ENCODE data around the gene BROX. TPM values are rescaled to one million over a fixed set of nuclear protein-coding genes. Genes with fewer than 3 reads are reported as not detected.
"Not testable (repeated sequence)": the region's sequence is repeated elsewhere in the genome, so short reads cannot be mapped to it uniquely, and the experiment has no call there.

Gene BROX
- total RNA-seq, 4 donors from 2014 or later = 36.6 to 55.6 (median 48.4) TPM

- no peak for TF ChIP-seq EP300 (IDR thresholded peaks at IDR 0.05)
- no peak for TF ChIP-seq CTCF (IDR thresholded peaks at IDR 0.05)
- no peak for TF ChIP-seq POLR2A (IDR thresholded peaks at IDR 0.05; ENCODE audit: low read depth)
- no peak for TF ChIP-seq POLR2AphosphoS5 (IDR thresholded peaks at IDR 0.05)
- intact Hi-C loops (cut with DNase I) = no loop called here
- Histone ChIP-seq H3K36me3 (peaks cover 25 to 52% (median 43%) of the 10 kb centered on the region in 4 donors), H3K4me1 (peaks cover 0 to 5% (median 2%) of the 10 kb centered on the region in 4 donors), H3K9me3 (no peaks in the 10 kb centered on the region), H3K27ac (replicated peaks in 1 of 4) (no peak overlapping the region), H3K4me3 (no peak overlapping the region), H3K27me3 (no peaks in the 10 kb centered on the region)
- WGBS = 63% methylated on average over 5 of the region's 5 CpGs
- DNase-seq (ENCODE audit: extremely low spot score) = no peak
Measured at GRCh38 chr1:222736470-222736869, 24.1 kb downstream of the BROX start.

GRCh38 chr1:222736972-222737371, 24.6 kb downstream of the BROX start, which contains the start of gene FAM177B:
TSS of gene FAM177B (plus strand) at chr1:222737202. CDS start at chr1:222746546, 9,344 bp downstream.
- WGBS = 52% methylated on average over 1 of the region's 1 CpG
- Histone ChIP-seq H3K27ac (replicated peaks in 1 of 4) (no peak within 1 kb of the TSS), H3K36me3 (peaks cover 20 to 47% (median 38%) of the 10 kb centered on the region in 4 donors), H3K4me1 (peaks cover 0 to 5% (median 2%) of the 10 kb centered on the region in 4 donors), H3K4me3 (no peak within 1 kb of the TSS), H3K9me3 (no peaks in the 10 kb centered on the region), H3K27me3 (no peaks in the 10 kb centered on the region)
- TF ChIP-seq CTCF (IDR thresholded peaks at IDR 0.05) (no peak), EP300 (IDR thresholded peaks at IDR 0.05) (no peak), POLR2AphosphoS5 (IDR thresholded peaks at IDR 0.05) (no peak)
- no peak for DNase-seq (ENCODE audit: extremely low spot score)
- intact Hi-C loops (cut with DNase I) = no loop called here

GRCh38 chr1:222739465-222739864, 27.1 kb downstream of the BROX start:
- WGBS = 84% methylated on average over 2 of the region's 2 CpGs
- Histone ChIP-seq H3K27me3 (no peaks in the 10 kb centered on the region), H3K4me3 (no peak overlapping the region), H3K4me1 (peaks cover 0 to 5% (median 2%) of the 10 kb centered on the region in 4 donors), H3K36me3 (peaks cover 6 to 22% (median 16%) of the 10 kb centered on the region in 4 donors), H3K27ac (replicated peaks in 1 of 4) (no peak overlapping the region), H3K9me3 (no peaks in the 10 kb centered on the region)
- no peak for DNase-seq (ENCODE audit: extremely low spot score)
- no peak for TF ChIP-seq POLR2A (IDR thresholded peaks at IDR 0.05; ENCODE audit: low read depth)
- no peak for TF ChIP-seq POLR2AphosphoS5 (IDR thresholded peaks at IDR 0.05)
- no peak for TF ChIP-seq CTCF (IDR thresholded peaks at IDR 0.05)
- TF ChIP-seq EP300 (IDR thresholded peaks at IDR 0.05) = no peak
- intact Hi-C loops (cut with DNase I) = loop anchor here (2.0 kb wide), 1 partner anchor 341 kb away; no protein-coding TSS in a partner anchor

- Histone ChIP-seq H3K36me3 (peaks cover 3 to 17% (median 11%) of the 10 kb centered on the region in 4 donors), H3K4me1 (peaks cover 0 to 5% (median 2%) of the 10 kb centered on the region in 4 donors), H3K27ac (replicated peaks in 1 of 4) (no peak overlapping the region), H3K27me3 (no peaks in the 10 kb centered on the region), H3K4me3 (no peak overlapping the region), H3K9me3 (no peaks in the 10 kb centered on the region)
- 88% methylated on average over 1 of the region's 1 CpG for WGBS
- no peak for TF ChIP-seq POLR2AphosphoS5 (IDR thresholded peaks at IDR 0.05)
- no peak for TF ChIP-seq POLR2A (IDR thresholded peaks at IDR 0.05; ENCODE audit: low read depth)
- TF ChIP-seq CTCF (IDR thresholded peaks at IDR 0.05) = no peak
- no peak for TF ChIP-seq EP300 (IDR thresholded peaks at IDR 0.05)
- intact Hi-C loops (cut with DNase I) = loop anchor here (2.0 kb wide), 1 partner anchor 341 kb away; no protein-coding TSS in a partner anchor
- DNase-seq (ENCODE audit: extremely low spot score) = no peak
Measured at GRCh38 chr1:222739929-222740328, 27.6 kb downstream of the BROX start.

GRCh38 chr1:222741630-222742457, 29.5 kb downstream of the BROX start:
- H3K4me1 ChIP-seq; intact Hi-C loops (cut with DNase I); H3K27me3 ChIP-seq; H3K27ac ChIP-seq (replicated peaks in 1 of 4); H3K9me3 ChIP-seq; H3K4me3 ChIP-seq; H3K36me3 ChIP-seq; DNase-seq (ENCODE audit: extremely low spot score): not testable (repeated sequence)
- WGBS = 94% methylated on average over 5 of the region's 5 CpGs

Data from esophagus muscularis mucosa (tissue), 4 donors.